NCI-H146 treated with DMSO at 0.1 percent for 48 hours (cell line): ENCODE results near the gene MOV10L1.

Experiments
- DNase-seq: peaks from one replicate; lab custom pipeline; 2025; ENCODE audit not compliant: unreplicated experiment; lab: John Stamatoyannopoulos, UW

MOV10L1 gene

GRCh38 chr22:50184902-50185374 is 95.1 kb downstream of the MOV10L1 start:
- no peak for DNase-seq

GRCh38 chr22:50185375-50186087 is 95.7 kb downstream of the MOV10L1 start, which contains the start of gene TRABD:
TSS of gene TRABD (plus strand) at chr22:50185913. CDS start at chr22:50193061, 7,148 bp downstream.
- DNase-seq, result peak; percentile 42

GRCh38 chr22:50186181-50186714 is 96.4 kb downstream of the MOV10L1 start:
- no peak for DNase-seq

GRCh38 chr22:50186761-50187523 is 97.1 kb downstream of the MOV10L1 start:
- DNase-seq, result no peak

GRCh38 chr22:50188356-50188755 is 98.5 kb downstream of the MOV10L1 start:
- DNase-seq, result no peak

- no peak for DNase-seq
Measured at GRCh38 chr22:50189184-50189848, 99.5 kb downstream of the MOV10L1 start.

- DNase-seq, result no peak
Measured at GRCh38 chr22:50189849-50190181, 100.0 kb downstream of the MOV10L1 start.

- DNase-seq, result no peak
Measured at GRCh38 chr22:50190182-50190940, 100.6 kb downstream of the MOV10L1 start.

GRCh38 chr22:50190941-50191741 is 101.3 kb downstream of the MOV10L1 start:
- DNase-seq, result no peak

GRCh38 chr22:50192436-50193204 is 102.8 kb downstream of the MOV10L1 start:
- no peak for DNase-seq

- DNase-seq, result no peak
Measured at GRCh38 chr22:50193621-50194020, 103.8 kb downstream of the MOV10L1 start.

- no peak for DNase-seq
Measured at GRCh38 chr22:50194037-50194805, 104.4 kb downstream of the MOV10L1 start.

- DNase-seq, result no peak
Measured at GRCh38 chr22:50196256-50196655, 106.5 kb downstream of the MOV10L1 start.

GRCh38 chr22:50197000-50197800 is 107.4 kb downstream of the MOV10L1 start:
- no peak for DNase-seq

GRCh38 chr22:50197856-50198623 is 108.2 kb downstream of the MOV10L1 start:
- no peak for DNase-seq

GRCh38 chr22:50198624-50199017 is 108.8 kb downstream of the MOV10L1 start:
- DNase-seq, result no peak

GRCh38 chr22:50199251-50199721 is 109.5 kb downstream of the MOV10L1 start:
- DNase-seq, result no peak
